A549 (cell line): Measurements from ENCODE around the gene CSGALNACT2. TPM values are rescaled to one million over a fixed set of nuclear protein-coding genes. Genes with fewer than 3 reads are reported as not detected.

Experiments
- NPAS2 ChIP-seq: fragments of 250-450 bp; sonication (Bioruptor Pico); IDR thresholded peaks from 2 replicates; pipeline ENCODE4 v1.8.0; 2022; ENCODE audit warnings: mild to moderate bottlenecking, moderate library complexity, borderline replicate concordance
- polyA plus RNA-seq, 4 experiments: library from polyadenylated mRNA; depleted of rRNA in 3 of 4; stranded (reverse); fragments of >200 nt; fragmentation: RNase III in 1 of 4; extraction: RNeasy Plus Mini Kit Qiagen cat#74134 plus additional on column Dnase treatment in 1 of 4; gene quantifications; 2 replicates in 3 of 4; 3 replicates in 1 of 4; pipeline ENCODE4 v1.2.3, GENCODE V29; 2011 to 2017

Gene CSGALNACT2
- polyA plus RNA-seq, 2 of the 4 experiments (the other 2 are of a cell fraction), result 11.2 to 29.9 TPM

DNA sequence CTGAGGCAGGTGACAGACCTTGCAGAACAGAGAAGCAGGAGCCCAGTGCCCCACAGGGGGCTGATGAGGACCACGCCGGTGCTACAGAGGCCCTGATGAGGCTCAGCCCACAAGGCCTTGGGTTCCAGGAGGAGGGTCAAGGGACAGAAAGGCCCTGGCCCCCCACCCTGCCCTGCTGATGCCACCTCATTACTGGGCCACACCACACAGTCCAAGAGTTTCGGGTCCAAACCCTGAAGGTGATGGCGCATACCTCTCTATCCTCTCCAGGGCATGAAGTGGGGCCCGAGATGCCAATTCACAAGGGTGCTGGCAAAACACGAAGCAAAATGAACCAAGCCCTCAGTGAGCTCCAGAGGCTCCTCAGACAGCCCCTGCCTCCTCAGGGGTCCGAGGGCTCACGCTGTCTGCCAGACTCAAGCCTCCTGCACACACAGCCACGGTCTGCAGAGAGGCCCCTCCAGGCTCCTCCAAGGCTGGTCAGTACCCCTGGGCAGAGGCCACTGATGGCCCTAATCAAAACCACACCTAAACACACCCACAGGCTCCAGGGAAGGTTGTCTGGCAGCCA, 96.3 kb downstream of the CSGALNACT2 start (continued):
- no peak for TF ChIP-seq NPAS2

Other genes with a start within 250 kb of the CSGALNACT2 start
- gene RET, start 61.4 kb upstream of the CSGALNACT2 start, polyA plus RNA-seq (2011; rRNA removed), result 0.08 and 0.20 TPM in 2 replicates
- 0.22 to 0.44 TPM (median 0.41 TPM) in 3 replicates for gene RET, start 61.4 kb upstream of the CSGALNACT2 start, polyA plus RNA-seq (2017; fragmentation: RNase III; extraction: RNeasy Plus Mini Kit Qiagen cat#74134 plus additional on column Dnase treatment)
- gene RASGEF1A, start 128.6 kb downstream of the CSGALNACT2 start, polyA plus RNA-seq (2011; rRNA removed), result 3.5 and 4.2 TPM in 2 replicates
- 1.6 to 2.5 TPM (median 1.7 TPM) in 3 replicates for gene RASGEF1A, start 128.6 kb downstream of the CSGALNACT2 start, polyA plus RNA-seq (2017; fragmentation: RNase III; extraction: RNeasy Plus Mini Kit Qiagen cat#74134 plus additional on column Dnase treatment)
- not detected in 2 replicates for gene FXYD4, start 233.2 kb downstream of the CSGALNACT2 start, polyA plus RNA-seq (2011; rRNA removed)
- not detected in 3 replicates for gene FXYD4, start 233.2 kb downstream of the CSGALNACT2 start, polyA plus RNA-seq (2017; fragmentation: RNase III; extraction: RNeasy Plus Mini Kit Qiagen cat#74134 plus additional on column Dnase treatment)